GM18951 (cell line): ENCODE measurements around the gene SERTAD1.
"Not testable (repeated sequence)": the region's sequence is repeated elsewhere in the genome, so short reads cannot be mapped to it uniquely, and the experiment has no call there.

Experiments used
- POLR2A ChIP-seq: IDR thresholded peaks from 4 replicates; pipeline ENCODE4 v1.6.1; 2011; ENCODE audit warnings: mild to moderate bottlenecking; ENCODE audit not compliant: insufficient read length, insufficient read depth; ENCODE audit errors: extremely low read depth
- in situ Hi-C: fragments of 300-500 bp; cut with MboI; formaldehyde crosslinking; loops from one replicate; pipeline ENCODE4 v1.12.0; 2022; ENCODE audit warnings: low sequenced_read_pairs, mixed read lengths, inconsistent platforms; ENCODE audit not compliant: unreplicated experiment

Gene SERTAD1

GRCh38 chr19:40444000-40444824 lies 18.4 kb upstream of the SERTAD1 start, which contains the start of gene SERTAD3:
TSS of gene SERTAD3 (minus strand) at chr19:40444335. CDS start at chr19:40442080, 2,255 bp downstream.
- TF ChIP-seq POLR2A, result peak; percentile 92
- in situ Hi-C loops, result no loop called here

DNA sequence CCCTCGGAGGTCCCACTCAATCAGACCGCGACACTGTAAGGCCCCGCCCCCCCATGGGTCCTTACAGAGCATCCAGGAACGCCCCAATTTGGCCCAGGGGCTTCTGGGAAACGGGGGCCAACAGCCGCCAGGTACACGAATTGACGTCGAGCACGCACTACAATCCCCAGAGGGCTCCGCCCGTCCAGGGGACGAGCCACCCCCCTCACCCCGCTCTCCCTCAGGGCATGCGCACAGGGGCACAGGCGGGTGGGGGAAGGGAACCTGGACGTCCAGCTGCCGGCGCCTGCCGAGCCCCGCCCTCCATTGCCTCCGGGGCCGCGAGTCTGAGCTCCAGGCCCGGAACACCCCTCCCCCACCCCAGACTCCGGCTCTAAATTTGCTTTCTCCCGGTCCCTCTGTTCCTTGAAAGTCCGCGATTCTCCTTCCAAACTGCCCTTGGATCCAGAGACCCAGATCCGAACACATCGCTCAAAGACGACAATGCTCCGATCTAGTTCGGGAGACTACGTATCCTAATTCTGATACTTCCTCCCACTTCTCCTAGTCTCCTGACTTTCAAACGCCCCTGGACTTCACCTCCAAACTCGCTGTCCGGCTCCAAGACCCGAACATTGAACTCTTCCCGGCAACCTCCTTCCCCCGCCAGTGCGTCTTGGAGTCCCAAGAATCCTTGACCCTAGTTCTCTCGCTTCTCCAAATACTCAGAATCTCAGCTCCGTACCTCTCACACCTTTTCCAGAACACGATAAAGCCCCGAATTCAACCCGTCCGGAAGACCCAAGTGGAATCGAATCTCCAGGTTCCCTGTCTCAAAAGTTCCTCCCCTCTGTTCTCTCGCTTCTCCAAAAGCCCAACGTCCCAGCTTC lies 17.6 kb upstream of the SERTAD1 start:
- in situ Hi-C loops, result no loop called here
- peak; percentile 50 for TF ChIP-seq POLR2A

DNA sequence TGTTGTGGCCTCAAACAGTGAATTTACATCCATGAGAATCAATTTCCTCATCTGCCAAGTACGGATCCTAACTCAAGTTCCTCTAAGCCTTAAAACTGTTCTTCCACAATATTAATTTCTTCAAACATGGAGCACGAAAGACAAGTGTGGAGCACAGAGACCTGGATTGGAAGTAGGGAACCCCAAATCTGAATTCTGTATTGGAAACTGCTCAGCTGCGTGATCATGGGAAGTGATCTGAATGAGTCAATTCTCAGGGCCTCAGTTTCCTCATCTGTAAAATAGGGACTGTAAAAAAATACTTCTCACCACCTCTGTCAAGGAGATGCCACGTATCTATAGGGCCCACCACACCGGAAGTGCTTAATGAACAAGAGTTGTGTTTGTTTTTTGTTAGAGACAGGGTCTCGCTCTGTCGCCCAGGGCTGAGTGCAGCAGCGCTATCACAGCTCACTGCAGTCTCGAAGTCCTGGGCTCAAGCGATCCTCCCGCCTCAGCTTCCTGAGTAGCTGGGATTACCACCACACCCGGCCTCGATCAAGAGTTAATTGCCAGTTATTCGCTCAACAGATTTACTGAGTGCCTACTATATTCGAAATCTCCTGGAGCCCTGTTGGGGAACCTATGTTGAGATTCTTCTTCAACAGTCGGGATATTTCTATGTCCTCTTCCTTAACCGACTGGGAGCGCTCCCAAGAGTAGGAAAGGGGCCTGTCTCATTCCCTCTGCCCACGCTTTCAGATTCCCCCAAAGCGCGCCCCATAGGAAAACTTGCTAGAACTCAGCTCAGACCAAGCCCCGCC lies 16.7 kb upstream of the SERTAD1 start:
- no peak for TF ChIP-seq POLR2A
- in situ Hi-C loops, result no loop called here

DNA sequence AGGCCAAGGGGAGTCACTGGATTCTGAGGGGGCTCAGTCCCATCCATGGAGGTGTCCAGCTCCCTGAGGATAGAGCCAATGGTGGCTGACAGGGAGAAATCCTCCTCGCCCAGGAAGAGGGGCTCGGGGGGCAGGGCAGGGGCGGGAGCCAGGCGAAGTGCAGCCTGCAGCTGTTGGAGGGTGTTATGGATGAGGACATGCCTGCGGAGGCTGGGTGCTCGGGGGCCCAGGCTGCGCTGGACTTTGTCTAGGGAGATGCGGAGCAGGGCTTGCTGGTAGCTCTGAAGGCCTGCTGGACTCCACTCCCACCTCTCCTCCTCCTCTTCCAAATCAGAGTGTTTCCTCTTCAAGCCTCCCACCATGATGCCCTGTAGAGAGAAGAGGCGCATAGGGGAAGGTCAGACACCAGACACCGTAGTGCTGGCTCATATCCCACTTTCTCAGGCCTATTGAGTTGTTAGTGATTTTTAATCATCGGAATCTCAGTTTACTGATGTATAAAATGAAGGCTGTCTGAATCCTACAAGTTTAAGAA lies 16.0 kb upstream of the SERTAD1 start:
- in situ Hi-C loops, result no loop called here
- no peak for TF ChIP-seq POLR2A

- in situ Hi-C loops, result no loop called here
- TF ChIP-seq POLR2A, result no peak
Observed at GRCh38 chr19:40438284-40438683, 12.5 kb upstream of the SERTAD1 start.

- TF ChIP-seq POLR2A, result peak; percentile 62
Observed at GRCh38 chr19:40433391-40434216, 7.8 kb upstream of the SERTAD1 start.

GRCh38 chr19:40432760-40433159 lies 7.0 kb upstream of the SERTAD1 start:
- in situ Hi-C loops, result not testable (repeated sequence)

More at GRCh38 chr19:40433391-40434216, 7.8 kb upstream of the SERTAD1 start:
- in situ Hi-C loops, result no loop called here

DNA sequence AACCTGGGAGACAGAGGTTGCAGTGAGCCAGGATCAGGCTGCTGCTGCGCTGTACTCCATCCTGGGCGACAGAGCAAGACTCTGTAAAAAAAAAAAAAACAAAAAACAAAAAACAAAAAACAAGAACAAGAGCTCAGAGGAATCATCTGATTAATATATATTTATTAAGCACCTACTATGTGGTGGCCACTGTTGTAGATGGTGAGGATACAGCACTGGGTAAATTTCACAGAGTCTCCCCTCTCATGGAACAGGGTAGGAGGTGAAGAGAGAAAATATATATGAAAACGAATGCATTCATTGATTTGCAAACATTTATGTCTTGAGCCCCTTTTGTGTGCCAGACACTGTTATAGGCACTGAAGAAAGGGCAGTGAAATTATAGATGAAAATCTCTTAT lies 5.9 kb upstream of the SERTAD1 start:
- no peak for TF ChIP-seq POLR2A
- in situ Hi-C loops, result no loop called here

GRCh38 chr19:40430242-40430641 lies 4.5 kb upstream of the SERTAD1 start:
- in situ Hi-C loops, result not testable (repeated sequence)

DNA sequence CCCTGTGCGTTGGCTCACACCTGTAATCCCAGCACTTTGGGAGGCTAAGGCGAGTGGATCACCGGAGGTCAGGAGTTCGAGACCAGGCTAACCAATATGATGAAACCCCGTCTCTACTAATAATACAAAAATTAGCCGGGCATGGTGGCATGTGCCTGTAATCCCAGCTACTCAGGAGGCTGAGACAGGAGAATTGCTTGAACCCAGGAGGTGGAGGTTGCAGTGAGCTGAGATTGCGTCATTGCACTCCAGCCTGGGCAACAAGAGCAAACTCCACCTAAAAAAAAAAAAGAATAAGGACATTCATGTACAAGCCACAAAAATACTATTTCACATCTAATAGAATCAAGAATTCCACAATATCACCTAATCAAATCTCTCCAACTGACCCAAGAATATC lies 2.4 kb upstream of the SERTAD1 start:
- in situ Hi-C loops, result not testable (repeated sequence)

GRCh38 chr19:40424637-40425449 lies 949 bp downstream of the SERTAD1 start:
- no peak for TF ChIP-seq POLR2A

More at GRCh38 chr19:40424637-40425449, 949 bp downstream of the SERTAD1 start:
- in situ Hi-C loops, result no loop called here
